Cortex of kidney (tissue), 1 donor: ENCODE data around the gene NFKBIE.

Experiments used
- DNase-seq: peaks from one replicate; lab custom pipeline; 2025; lab: John Stamatoyannopoulos, UW

The NFKBIE gene

GRCh38 chr6:44226368-44227147, 38.8 kb downstream of the NFKBIE start:
- DNase-seq: no peak

DNA sequence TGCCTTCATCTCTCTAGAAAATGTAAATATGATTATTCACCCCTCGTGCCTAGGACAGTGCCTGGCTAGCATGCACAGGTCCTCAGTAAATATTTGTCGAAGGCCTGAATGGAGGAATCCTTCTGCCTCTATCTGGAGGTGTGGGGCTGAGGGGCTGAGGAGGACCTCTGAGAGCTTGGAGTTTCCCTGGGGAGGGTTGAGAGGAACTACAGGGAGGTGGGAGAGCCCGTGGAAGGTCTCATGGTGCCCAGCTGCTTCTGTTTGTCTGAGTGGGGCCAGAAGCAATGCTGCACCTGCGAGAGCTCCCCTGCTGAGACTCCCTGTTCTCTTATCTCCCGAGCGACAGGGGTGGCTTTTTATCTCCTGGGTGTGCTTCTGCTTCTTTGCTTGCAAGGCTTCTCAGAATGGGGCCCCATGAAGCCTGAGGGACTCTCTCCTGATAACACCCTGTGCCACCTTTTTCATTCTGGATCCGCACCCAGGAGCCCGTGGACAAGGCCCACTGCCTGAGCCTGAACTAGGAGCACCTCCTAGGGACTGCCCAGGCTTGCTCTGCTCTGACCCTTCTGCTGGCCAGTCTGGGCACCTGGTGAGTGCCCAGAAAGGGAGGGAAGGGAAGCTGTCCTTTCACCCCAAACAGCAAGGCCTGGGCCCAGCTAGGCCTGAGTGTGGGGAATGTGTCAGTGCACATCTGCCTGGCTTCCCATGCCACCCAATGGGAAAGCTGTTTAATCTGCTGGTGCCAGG, 39.6 kb downstream of the NFKBIE start:
- no peak for DNase-seq

GRCh38 chr6:44224965-44225305, 40.4 kb downstream of the NFKBIE start:
- DNase-seq: no peak

DNA sequence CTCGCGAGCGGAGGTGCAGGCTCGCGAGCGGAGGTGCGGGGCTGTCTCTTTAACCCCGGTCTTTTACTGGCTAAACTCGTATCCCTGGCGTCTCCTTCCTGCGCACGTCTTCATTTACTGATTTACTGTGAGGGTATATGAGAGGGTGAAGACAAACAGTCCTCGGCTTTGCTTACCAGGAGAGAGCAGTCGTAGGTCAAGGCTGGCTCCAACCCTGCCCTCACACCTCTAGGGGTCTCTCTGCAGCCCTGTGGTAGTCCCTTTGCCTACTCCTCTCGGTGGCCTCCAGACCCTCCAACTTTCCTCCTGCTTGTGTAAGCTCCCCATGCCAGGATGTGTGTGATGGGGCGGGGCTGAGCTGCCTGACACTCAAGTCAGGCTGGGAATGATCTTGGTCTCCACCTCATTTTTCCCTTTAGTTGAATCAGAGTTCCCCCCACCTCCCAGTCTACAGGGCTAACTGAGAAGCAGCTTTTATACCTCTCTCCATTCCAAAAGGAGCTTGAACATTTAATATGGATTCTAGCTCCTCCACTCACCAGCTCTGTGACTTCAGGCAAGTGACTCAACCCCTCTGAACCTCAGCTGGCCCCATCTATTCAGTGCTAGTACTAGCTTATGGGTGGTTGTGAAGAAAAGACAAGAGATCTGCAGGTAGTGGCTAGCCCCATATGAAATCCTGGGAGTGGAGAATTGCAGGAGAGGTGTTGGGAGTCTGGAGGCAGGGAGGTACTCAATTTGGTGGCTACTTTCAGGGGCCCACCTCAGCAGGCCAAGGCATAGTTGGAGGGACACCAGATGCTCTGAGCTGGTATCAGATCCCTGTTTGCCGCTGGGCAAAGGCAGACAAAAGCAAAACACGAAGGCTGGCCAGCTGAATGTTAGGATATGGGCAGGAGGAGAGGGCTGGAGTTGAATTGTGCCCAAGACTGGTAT, 41.1 kb downstream of the NFKBIE start:
- no peak for DNase-seq

DNA sequence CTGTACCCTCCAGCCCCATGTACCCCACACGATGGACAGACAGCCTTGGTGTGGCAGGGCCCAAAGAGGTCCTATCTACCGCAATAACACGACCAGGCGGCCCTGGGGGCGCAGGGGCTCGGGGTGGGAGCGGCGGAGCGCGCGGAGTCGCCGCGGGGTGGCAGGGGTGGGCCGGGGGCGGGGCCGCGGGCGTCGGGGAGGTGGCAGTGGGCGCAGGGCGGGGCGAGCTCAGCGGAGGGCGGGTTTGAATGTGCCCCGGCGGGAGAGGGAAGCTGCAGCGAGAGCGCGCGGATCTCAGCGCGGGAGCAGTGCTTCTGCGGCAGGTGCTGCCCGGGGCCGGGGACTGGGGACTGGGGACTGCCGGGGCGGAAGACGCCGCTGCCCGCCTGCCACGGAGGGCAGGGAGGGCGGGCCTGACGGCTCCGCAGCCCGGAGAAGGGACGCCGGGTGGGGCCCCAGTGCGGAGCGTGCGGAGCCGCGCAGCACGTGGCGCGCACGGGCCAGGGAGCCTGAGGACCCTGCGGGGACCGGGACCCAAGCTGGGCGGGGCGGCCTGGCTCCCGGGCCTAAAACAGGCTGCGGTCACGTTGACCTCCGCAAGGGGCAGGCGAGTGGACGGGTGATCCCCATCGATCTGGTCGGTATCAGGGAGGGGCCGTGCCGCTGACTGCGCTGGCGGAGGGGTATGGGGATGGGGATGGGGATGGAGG, 41.9 kb downstream of the NFKBIE start, which contains the start of gene SLC29A1:
Gene SLC29A1, plus strand, starts transcription at position 277 of the 710 bp plus-strand sequence. CDS start 3,719 bp downstream, outside the sequence.
- DNase-seq: no peak

DNA sequence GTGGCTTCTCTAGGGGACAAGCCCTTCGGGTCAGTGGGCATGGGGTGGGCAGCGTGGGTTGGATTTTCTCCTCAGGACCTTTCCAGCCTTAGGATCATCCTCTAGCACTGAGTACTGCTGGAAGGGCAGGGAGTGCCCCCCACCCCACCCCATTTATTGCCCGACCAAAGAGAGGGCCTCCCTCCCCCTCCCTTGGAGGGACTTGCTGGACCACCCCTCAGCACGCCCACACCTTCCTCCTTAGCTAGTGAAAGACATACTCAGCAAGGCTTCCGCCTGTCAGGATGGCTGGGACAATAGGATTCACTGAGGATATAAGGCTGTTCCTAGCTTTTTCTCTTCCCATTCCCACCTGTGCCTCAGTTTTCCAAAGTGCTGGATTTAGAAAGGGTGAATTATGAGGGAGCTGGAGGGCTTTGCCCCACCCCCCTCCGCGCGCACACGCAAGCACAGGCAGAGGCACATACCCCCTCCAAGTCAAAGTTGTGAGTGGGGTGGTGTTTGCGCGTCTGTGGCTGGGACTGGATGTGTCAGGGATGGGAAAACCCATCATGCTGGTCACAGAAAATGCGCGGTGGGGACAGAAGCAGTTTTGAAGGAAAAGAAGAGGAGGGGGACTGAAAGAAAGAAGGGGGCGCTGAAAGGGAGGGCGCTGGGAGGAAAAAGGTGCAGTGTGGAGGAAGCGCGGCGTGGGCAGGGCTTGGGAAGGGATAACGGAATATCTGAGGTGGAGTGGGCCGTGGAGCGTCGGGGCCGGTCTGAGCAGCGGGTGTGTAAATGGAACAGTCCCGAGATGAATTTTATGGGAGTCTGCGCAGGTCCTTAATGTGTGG, 42.6 kb downstream of the NFKBIE start:
- no peak for DNase-seq

DNA sequence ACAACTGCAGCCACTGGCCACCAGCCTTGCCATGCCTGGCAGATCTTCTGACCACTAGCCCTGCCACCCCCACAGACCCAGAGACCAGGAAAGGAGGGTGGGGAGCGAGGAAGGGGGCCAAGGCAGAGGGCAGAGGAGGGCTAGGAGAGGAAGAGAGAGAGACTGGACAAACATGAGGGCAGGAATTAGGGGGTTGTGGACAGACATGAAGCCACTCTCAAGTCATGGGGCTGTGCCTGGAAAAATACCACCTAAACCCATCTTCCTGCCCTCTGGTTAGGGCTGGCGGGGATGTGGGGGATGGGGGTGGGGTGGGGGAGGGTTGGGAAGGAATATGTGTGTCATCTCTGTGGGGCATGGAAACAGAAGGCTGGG, 43.4 kb downstream of the NFKBIE start:
- DNase-seq: no peak

GRCh38 chr6:44221291-44221960, 43.9 kb downstream of the NFKBIE start:
- peak; percentile 12 for DNase-seq

- no peak for DNase-seq
These were observed 44.4 kb downstream of the NFKBIE start for GRCh38 chr6:44220913-44221290.

GRCh38 chr6:44219815-44220784, 45.3 kb downstream of the NFKBIE start:
- DNase-seq: no peak

GRCh38 chr6:44219053-44219814, 46.1 kb downstream of the NFKBIE start:
- peak; percentile 33 for DNase-seq

- no peak for DNase-seq
These were observed 47.8 kb downstream of the NFKBIE start for GRCh38 chr6:44217332-44218143.

- no peak for DNase-seq
These were observed 48.5 kb downstream of the NFKBIE start, which contains the start of gene MYMX for GRCh38 chr6:44216677-44217331. MYMX (plus strand) TSS chr6:44216926; CDS start chr6:44217472, 546 bp downstream.

DNA sequence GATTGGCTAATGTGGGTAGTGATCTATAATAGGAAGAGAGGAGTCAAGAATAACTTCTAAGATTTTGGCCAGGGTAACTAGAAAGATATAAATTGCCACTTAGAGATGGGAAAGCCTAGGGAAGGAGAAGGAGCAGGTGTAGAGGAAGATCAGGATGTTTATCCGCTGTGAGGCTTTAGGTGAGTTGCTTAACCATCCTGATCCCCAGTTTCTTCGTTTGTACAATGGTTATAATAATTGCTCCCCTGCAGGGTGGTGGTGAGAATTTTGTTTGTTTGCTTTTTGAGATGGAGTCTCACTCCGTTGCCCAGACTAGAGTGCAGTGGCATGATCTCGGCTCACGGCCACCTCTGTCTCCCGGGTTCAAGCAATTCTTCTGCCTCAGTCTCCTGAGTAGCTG, 51.0 kb downstream of the NFKBIE start:
- no peak for DNase-seq

DNA sequence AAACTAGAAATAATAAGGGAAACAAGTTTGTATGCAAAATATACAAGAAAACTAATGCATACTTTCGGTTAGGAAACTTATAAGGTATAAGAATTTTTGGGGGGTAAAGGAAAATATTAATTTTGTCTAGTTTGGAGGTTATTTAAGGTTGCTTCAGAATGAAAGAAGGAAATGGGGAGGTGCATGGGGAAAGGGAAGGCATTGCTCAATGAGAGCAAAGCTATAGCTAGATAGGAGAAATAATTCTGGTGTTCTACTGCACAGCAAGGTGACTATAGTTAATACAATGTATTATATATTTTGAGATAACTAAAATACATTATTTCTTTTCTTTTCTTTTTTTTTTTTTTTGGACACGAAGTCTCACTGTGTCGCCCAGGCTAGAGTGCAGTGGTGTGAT, 54.1 kb downstream of the NFKBIE start:
- no peak for DNase-seq
